Rectal smooth muscle tissue (tissue), 1 donor: ENCODE data around the gene MTM1.

ENCODE experiments used
- H3K27ac ChIP-seq: one replicate; pipeline ENCODE4 v1.7.0; 2013; ENCODE audit warnings: low read depth, low read length, inconsistent platforms
- H3K27me3 ChIP-seq: one replicate; pipeline ENCODE4 v1.7.0; 2013; ENCODE audit warnings: low read length; ENCODE audit not compliant: control insufficient read depth, insufficient read depth
- H3K36me3 ChIP-seq: one replicate; pipeline ENCODE4 v1.7.0; 2013; ENCODE audit warnings: low read length; ENCODE audit not compliant: control insufficient read depth, insufficient read depth
- H3K4me1 ChIP-seq: one replicate; pipeline ENCODE4 v1.7.0; 2013; ENCODE audit warnings: low read length; ENCODE audit not compliant: control insufficient read depth, insufficient read depth
- H3K4me3 ChIP-seq: one replicate; pipeline ENCODE4 v1.7.0; 2013; ENCODE audit warnings: low read length
- H3K9ac ChIP-seq: one replicate; pipeline ENCODE4 v1.7.0; 2013; ENCODE audit warnings: low read length

Gene MTM1

GRCh38 chrX:150704030-150704613 is 135.7 kb downstream of the MTM1 start:
- no peaks in the 10 kb centered on the region for H3K27me3 ChIP-seq
- H3K36me3 ChIP-seq = no peaks in the 10 kb centered on the region
- H3K9ac ChIP-seq = no peak overlapping the region
- H3K27ac ChIP-seq = no peak overlapping the region
- H3K4me1 ChIP-seq = no peaks in the 10 kb centered on the region
- H3K4me3 ChIP-seq = no peak overlapping the region

- no peak overlapping the region for H3K9ac ChIP-seq
- no peaks in the 10 kb centered on the region for H3K36me3 ChIP-seq
- no peak overlapping the region for H3K27ac ChIP-seq
- no peak overlapping the region for H3K4me3 ChIP-seq
- H3K27me3 ChIP-seq = no peaks in the 10 kb centered on the region
- no peaks in the 10 kb centered on the region for H3K4me1 ChIP-seq
Measured at GRCh38 chrX:150712619-150713018, 144.2 kb downstream of the MTM1 start.

- H3K27me3 ChIP-seq = no peaks in the 10 kb centered on the region
- no peaks in the 10 kb centered on the region for H3K36me3 ChIP-seq
- H3K4me3 ChIP-seq = no peak overlapping the region
- no peak overlapping the region for H3K9ac ChIP-seq
- H3K4me1 ChIP-seq = no peaks in the 10 kb centered on the region
- H3K27ac ChIP-seq = no peak overlapping the region
Measured at GRCh38 chrX:150715184-150715583, 146.8 kb downstream of the MTM1 start.

- H3K27ac ChIP-seq = no peak overlapping the region
- no peak overlapping the region for H3K4me3 ChIP-seq
- H3K27me3 ChIP-seq = no peaks in the 10 kb centered on the region
- H3K36me3 ChIP-seq = no peaks in the 10 kb centered on the region
- H3K4me1 ChIP-seq = no peaks in the 10 kb centered on the region
- no peak overlapping the region for H3K9ac ChIP-seq
Measured at GRCh38 chrX:150719621-150720020, 151.2 kb downstream of the MTM1 start.
